Mesenchymal stem cell (in vitro differentiated cells and primary cell): Measurements from ENCODE around the gene KIFBP.
"Not testable (repeated sequence)": the region's sequence is repeated elsewhere in the genome, so short reads cannot be mapped to it uniquely, and the experiment has no call there.

Source experiments
- DNase-seq: peaks from one replicate; pipeline ENCODE4 v3.0.0-alpha.2; 2013
- H2AFZ ChIP-seq: one replicate; pipeline ENCODE4 v1.6.1; 2013; ENCODE audit warnings: low read depth, mild to moderate bottlenecking, control low read depth, inconsistent platforms, low read length, moderate library complexity
- H2AK5ac ChIP-seq: 2 replicates; pipeline ENCODE4 v1.6.1; 2013; ENCODE audit warnings: low read length, moderate library complexity, mild to moderate bottlenecking, inconsistent platforms; ENCODE audit not compliant: severe bottlenecking
- H2BK120ac ChIP-seq: one replicate; pipeline ENCODE4 v1.6.1; 2013; ENCODE audit warnings: low read depth, mild to moderate bottlenecking, inconsistent platforms, low read length, moderate library complexity
- H2BK12ac ChIP-seq, 2 experiments: one replicate each; pipeline ENCODE4 v1.6.1; 2013; ENCODE audit warnings: inconsistent platforms in 2 of 2, low read length in 2 of 2, mild to moderate bottlenecking in 2 of 2, moderate library complexity in 2 of 2, control low read depth in 1 of 2
- H2BK15ac ChIP-seq: one replicate; pipeline ENCODE4 v1.6.1; 2013; ENCODE audit warnings: mild to moderate bottlenecking, low read depth, inconsistent platforms; ENCODE audit not compliant: poor library complexity, severe bottlenecking
- H2BK5ac ChIP-seq: 2 replicates; pipeline ENCODE4 v1.6.1; 2013; ENCODE audit warnings: low read depth, mild to moderate bottlenecking, low read length, control low read depth, inconsistent platforms; ENCODE audit not compliant: poor library complexity, severe bottlenecking
- H3K14ac ChIP-seq, 2 experiments: one replicate each; pipeline ENCODE4 v1.6.1; 2013; ENCODE audit warnings: inconsistent platforms in 2 of 2, low read length in 2 of 2, control low read depth in 1 of 2, mild to moderate bottlenecking in 1 of 2, moderate library complexity in 1 of 2
- H3K18ac ChIP-seq, 2 experiments: one replicate each; pipeline ENCODE4 v1.6.1; 2013; ENCODE audit warnings: inconsistent platforms in 2 of 2, low read length in 2 of 2, control low read depth in 1 of 2, low read depth in 1 of 2, mild to moderate bottlenecking in 1 of 2
- H3K23ac ChIP-seq, 2 experiments: one replicate each; pipeline ENCODE4 v1.6.1; 2013; ENCODE audit warnings: inconsistent platforms in 2 of 2, low read length in 2 of 2, mild to moderate bottlenecking in 2 of 2, moderate library complexity in 2 of 2, control low read depth in 1 of 2
- H3K27ac ChIP-seq: 2 replicates; pipeline ENCODE4 v1.5.1; 2013; ENCODE audit warnings: mild to moderate bottlenecking, moderate library complexity, low read length, control low read depth, inconsistent platforms; ENCODE audit not compliant: poor library complexity, severe bottlenecking
- H3K27me3 ChIP-seq, 2 experiments: 2 replicates each; pipeline versions ENCODE4 v1.6.1 to v1.7.0; 2013; ENCODE audit warnings: low read length in 2 of 2, mild to moderate bottlenecking in 2 of 2, moderate library complexity in 2 of 2, control low read depth in 1 of 2, inconsistent platforms in 1 of 2; ENCODE audit not compliant: control insufficient read depth in 1 of 2, insufficient read depth in 1 of 2
- H3K36me3 ChIP-seq, 2 experiments: 2 replicates each; pipeline versions ENCODE4 v1.6.1 to v1.7.0; 2013; ENCODE audit warnings: low read length in 2 of 2, control low read depth in 1 of 2, inconsistent platforms in 1 of 2, low read depth in 1 of 2, mild to moderate bottlenecking in 1 of 2; ENCODE audit not compliant: insufficient read depth in 2 of 2, control insufficient read depth in 1 of 2
- H3K4ac ChIP-seq, 2 experiments: one replicate each; pipeline ENCODE4 v1.6.1; 2013; ENCODE audit warnings: inconsistent platforms in 2 of 2, low read length in 2 of 2, mild to moderate bottlenecking in 2 of 2, moderate library complexity in 2 of 2, control low read depth in 1 of 2, low read depth in 1 of 2
- H3K4me1 ChIP-seq: 2 replicates; pipeline ENCODE4 v1.6.1; 2013; ENCODE audit warnings: low read depth, low read length, control low read depth; ENCODE audit not compliant: control insufficient read depth, insufficient read depth
- H3K4me2 ChIP-seq: 2 replicates; pipeline ENCODE4 v1.6.1; 2013; ENCODE audit warnings: low read length, mild to moderate bottlenecking, inconsistent platforms; ENCODE audit not compliant: poor library complexity, severe bottlenecking
- H3K4me3 ChIP-seq, 2 experiments: 2 replicates each; pipeline versions ENCODE4 v1.5.1 to v1.7.0; 2013; ENCODE audit warnings: low read length in 2 of 2, mild to moderate bottlenecking in 2 of 2, control low read depth in 1 of 2, low read depth in 1 of 2; ENCODE audit not compliant: insufficient read depth in 1 of 2
- H3K79me1 ChIP-seq: replicated peaks from 2 replicates; pipeline ENCODE4 v1.6.1; 2013; ENCODE audit warnings: mild to moderate bottlenecking, control low read depth, low read length, inconsistent platforms; ENCODE audit not compliant: poor library complexity, severe bottlenecking
- H3K9ac ChIP-seq: 2 replicates; pipeline ENCODE4 v1.7.0; 2013; ENCODE audit warnings: mild to moderate bottlenecking, low read length, moderate library complexity
- H3K9me3 ChIP-seq: 2 replicates; pipeline ENCODE4 v1.7.0; 2013; ENCODE audit warnings: mild to moderate bottlenecking, low read length; ENCODE audit not compliant: control insufficient read depth
- H4K8ac ChIP-seq: one replicate; pipeline ENCODE4 v1.6.1; 2013; ENCODE audit warnings: inconsistent platforms, mild to moderate bottlenecking, low read length, moderate library complexity
- H4K91ac ChIP-seq: one replicate; pipeline ENCODE4 v1.6.1; 2013; ENCODE audit warnings: mild to moderate bottlenecking, low read length, inconsistent platforms
- WGBS: methylation state at CpG from one replicate; pipeline ENCODE4 v1.1.7; 2013; ENCODE audit warnings: mixed read lengths; 5-methylcytosine and 5-hydroxymethylcytosine counted together

Gene KIFBP

GRCh38 chr10:69037489-69037888 lies 48.9 kb downstream of the KIFBP start:
- no peaks in the 10 kb centered on the region for H3K27me3 ChIP-seq
- no peak for DNase-seq
- no peak overlapping the region for H2BK12ac ChIP-seq
- no peak overlapping the region for H3K9ac ChIP-seq
- no peak overlapping the region for H3K14ac ChIP-seq
- H3K23ac ChIP-seq = no peak overlapping the region
- no peaks in the 10 kb centered on the region for H3K4me1 ChIP-seq
- no peak overlapping the region for H2AFZ ChIP-seq
- no peak overlapping the region for H3K4ac ChIP-seq
- H3K4me2 ChIP-seq = no peak overlapping the region
- H4K91ac ChIP-seq = no peak overlapping the region
- no peaks in the 10 kb centered on the region for H3K79me1 ChIP-seq
- H2BK120ac ChIP-seq = no peak overlapping the region
- H4K8ac ChIP-seq = no peak overlapping the region
- 100% methylated on average over 1 of the region's 1 CpG for WGBS
- no peak overlapping the region for H2BK15ac ChIP-seq
- H3K36me3 ChIP-seq = no peaks in the 10 kb centered on the region
- no peak overlapping the region for H3K18ac ChIP-seq
- H2BK5ac ChIP-seq = no peak overlapping the region
- no peak overlapping the region for H2AK5ac ChIP-seq
- H3K4me3 ChIP-seq = no peak overlapping the region
- no peaks in the 10 kb centered on the region for H3K9me3 ChIP-seq
- H3K27ac ChIP-seq = no peak overlapping the region

- H3K18ac ChIP-seq, H2BK120ac ChIP-seq, H3K9ac ChIP-seq, H3K27me3 ChIP-seq, H3K4me1 ChIP-seq, H3K79me1 ChIP-seq, H2BK5ac ChIP-seq, H2AFZ ChIP-seq, H4K8ac ChIP-seq, H2BK15ac ChIP-seq, H3K14ac ChIP-seq, DNase-seq, H3K4ac ChIP-seq, H3K4me2 ChIP-seq, H4K91ac ChIP-seq, H2AK5ac ChIP-seq, H3K9me3 ChIP-seq, H3K23ac ChIP-seq, H3K36me3 ChIP-seq, H3K4me3 ChIP-seq, H2BK12ac ChIP-seq, H3K27ac ChIP-seq: not testable (repeated sequence)
- WGBS = 67% methylated on average over 3 of the region's 5 CpGs
These were observed 52.3 kb downstream of the KIFBP start for GRCh38 chr10:69040904-69041303.

GRCh38 chr10:69042417-69042816 lies 53.8 kb downstream of the KIFBP start:
- no peak for DNase-seq
- Histone ChIP-seq H3K14ac (no peak overlapping the region), H2BK120ac (no peak overlapping the region), H4K8ac (no peak overlapping the region), H3K27ac (no peak overlapping the region), H3K4me3 (no peak overlapping the region), H3K18ac (no peak overlapping the region), H2BK15ac (no peak overlapping the region), H3K9ac (no peak overlapping the region), H3K9me3 (no peaks in the 10 kb centered on the region), H2AK5ac (no peak overlapping the region), H2BK12ac (no peak overlapping the region), H3K27me3 (no peaks in the 10 kb centered on the region), H4K91ac (no peak overlapping the region), H3K4me1 (peaks cover 4% of the 10 kb centered on the region), H2AFZ (no peak overlapping the region), H3K23ac (no peak overlapping the region), H2BK5ac (no peak overlapping the region), H3K79me1 (no peaks in the 10 kb centered on the region), H3K36me3 (no peaks in the 10 kb centered on the region), H3K4ac (no peak overlapping the region), H3K4me2 (no peak overlapping the region)
- WGBS = 86% methylated on average over 5 of the region's 5 CpGs

GRCh38 chr10:69042838-69043237 lies 54.2 kb downstream of the KIFBP start:
- Histone ChIP-seq H3K4ac (no peak overlapping the region), H2BK12ac (no peak overlapping the region), H3K14ac (no peak overlapping the region), H3K27ac (no peak overlapping the region), H3K4me1 (peaks cover 4% of the 10 kb centered on the region), H2AK5ac (peak overlapping the region; percentile 6), H2AFZ (no peak overlapping the region), H2BK15ac (no peak overlapping the region), H3K9me3 (no peaks in the 10 kb centered on the region), H2BK5ac (no peak overlapping the region), H3K18ac (no peak overlapping the region), H3K79me1 (no peaks in the 10 kb centered on the region), H3K4me2 (no peak overlapping the region), H4K91ac (no peak overlapping the region), H3K23ac (no peak overlapping the region), H3K9ac (no peak overlapping the region), H2BK120ac (no peak overlapping the region), H3K36me3 (no peaks in the 10 kb centered on the region), H4K8ac (no peak overlapping the region), H3K4me3 (no peak overlapping the region), H3K27me3 (no peaks in the 10 kb centered on the region)
- DNase-seq = no peak
- 94% methylated on average over 6 of the region's 6 CpGs for WGBS
